H1 (cell line): ENCODE data around the gene ACSF3.

Experiments
- BACH1 ChIP-seq: IDR thresholded peaks from 2 replicates; pipeline ENCODE4 v1.6.1; 2012; ENCODE audit warnings: low read length, improper control_type of control experiment
- CREB1 ChIP-seq: IDR thresholded peaks from 2 replicates; pipeline ENCODE4 v1.6.1; 2012; ENCODE audit warnings: inconsistent platforms
- EP300 ChIP-seq, 2 experiments: IDR thresholded peaks; 1 replicate in 1 of 2; 2 replicates in 1 of 2; pipeline ENCODE4 v1.6.1; 2011 to 2012; ENCODE audit warnings: low read depth in 2 of 2, low read length in 2 of 2, mild to moderate bottlenecking in 2 of 2, borderline replicate concordance in 1 of 2, inconsistent platforms in 1 of 2, moderate library complexity in 1 of 2
- MAFK ChIP-seq: IDR thresholded peaks from 2 replicates; pipeline ENCODE4 v1.6.1; 2012; ENCODE audit warnings: low read depth, mild to moderate bottlenecking, improper control_type of control experiment, low read length
- SP1 ChIP-seq: IDR thresholded peaks from 2 replicates; pipeline ENCODE4 v1.6.1; 2011; ENCODE audit warnings: low read depth, low read length
- SP2 ChIP-seq: IDR thresholded peaks from 2 replicates; pipeline ENCODE4 v1.6.1; 2012; ENCODE audit warnings: mild to moderate bottlenecking, low read length, inconsistent platforms
- SP4 ChIP-seq: IDR thresholded peaks from 2 replicates; pipeline ENCODE4 v1.6.1; 2012; ENCODE audit warnings: low read length, inconsistent platforms
- TCF12 ChIP-seq: IDR thresholded peaks from 2 replicates; pipeline ENCODE4 v1.6.1; 2011; ENCODE audit warnings: low read depth, mild to moderate bottlenecking, low read length
- YY1 ChIP-seq: IDR thresholded peaks from 2 replicates; pipeline ENCODE4 v1.6.1; 2011; ENCODE audit warnings: low read depth, mild to moderate bottlenecking, low read length
- TF ChIP-seq, protein P1 (sequence below), 3 experiments: IDR thresholded peaks; 1 replicate in 2 of 3; 2 replicates in 1 of 3; pipeline versions ENCODE4 v1.5.1 to v1.6.1; 2011; ENCODE audit warnings: low read length in 3 of 3, mild to moderate bottlenecking in 3 of 3, inconsistent platforms in 2 of 3, low read depth in 1 of 3, moderate library complexity in 1 of 3; ENCODE audit not compliant: insufficient read depth in 1 of 3; ENCODE audit errors: control extremely low read depth in 1 of 3

DNA sequence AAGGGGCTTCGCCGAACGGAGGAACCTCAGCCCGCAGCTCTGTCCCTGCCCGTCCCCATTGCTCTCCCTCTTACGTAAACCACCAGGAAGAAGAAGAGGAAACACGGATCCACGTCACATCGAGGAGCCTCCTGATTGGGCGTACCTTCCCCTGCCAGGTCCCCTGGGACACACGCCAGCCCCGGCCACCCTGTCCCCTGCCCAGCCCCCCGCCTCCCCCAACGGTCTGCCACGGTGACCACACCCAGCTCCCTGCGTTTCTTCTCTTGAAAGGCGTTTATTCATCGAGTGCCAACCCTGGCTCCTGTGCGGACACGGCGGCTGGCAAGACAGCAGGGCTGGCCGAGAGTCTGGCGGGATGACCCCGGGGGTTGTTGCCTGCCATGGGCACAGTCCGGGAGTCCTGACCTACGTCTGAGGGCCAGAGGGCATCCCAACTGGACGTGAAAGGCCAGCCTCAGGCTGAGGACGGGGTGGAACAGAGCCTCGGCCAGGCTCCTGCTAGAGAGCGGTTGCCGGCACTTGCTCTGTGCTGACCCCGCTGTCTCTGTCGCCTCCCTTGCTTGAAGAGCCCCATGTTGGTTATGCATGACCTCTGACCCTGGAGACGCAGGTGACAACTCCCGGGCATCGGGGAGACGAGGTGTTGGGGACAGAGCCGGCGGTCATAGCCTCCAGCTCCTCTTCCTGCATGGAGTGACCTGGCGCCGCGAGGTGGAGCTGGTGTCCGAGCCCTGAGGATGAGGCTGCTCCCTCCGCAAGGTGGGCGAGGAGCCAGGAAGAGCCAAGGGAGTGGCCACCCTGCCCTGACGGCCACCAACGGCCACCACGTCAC lies 40.5 kb upstream of the ACSF3 start:
- TF ChIP-seq SP4: no peak
- TF ChIP-seq, protein P1, sequence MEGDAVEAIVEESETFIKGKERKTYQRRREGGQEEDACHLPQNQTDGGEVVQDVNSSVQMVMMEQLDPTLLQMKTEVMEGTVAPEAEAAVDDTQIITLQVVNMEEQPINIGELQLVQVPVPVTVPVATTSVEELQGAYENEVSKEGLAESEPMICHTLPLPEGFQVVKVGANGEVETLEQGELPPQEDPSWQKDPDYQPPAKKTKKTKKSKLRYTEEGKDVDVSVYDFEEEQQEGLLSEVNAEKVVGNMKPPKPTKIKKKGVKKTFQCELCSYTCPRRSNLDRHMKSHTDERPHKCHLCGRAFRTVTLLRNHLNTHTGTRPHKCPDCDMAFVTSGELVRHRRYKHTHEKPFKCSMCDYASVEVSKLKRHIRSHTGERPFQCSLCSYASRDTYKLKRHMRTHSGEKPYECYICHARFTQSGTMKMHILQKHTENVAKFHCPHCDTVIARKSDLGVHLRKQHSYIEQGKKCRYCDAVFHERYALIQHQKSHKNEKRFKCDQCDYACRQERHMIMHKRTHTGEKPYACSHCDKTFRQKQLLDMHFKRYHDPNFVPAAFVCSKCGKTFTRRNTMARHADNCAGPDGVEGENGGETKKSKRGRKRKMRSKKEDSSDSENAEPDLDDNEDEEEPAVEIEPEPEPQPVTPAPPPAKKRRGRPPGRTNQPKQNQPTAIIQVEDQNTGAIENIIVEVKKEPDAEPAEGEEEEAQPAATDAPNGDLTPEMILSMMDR (IDR thresholded peaks at IDR 0.05; ENCODE audit: control extremely low read depth in 1 of 3, insufficient read depth in 1 of 3, low read depth in 1 of 3, low read length in 3 of 3): no peak
- TF ChIP-seq BACH1: no peak
- TF ChIP-seq TCF12: no peak
- TF ChIP-seq CREB1: no peak
- no peak for TF ChIP-seq EP300 (IDR thresholded peaks at IDR 0.05; ENCODE audit: borderline replicate concordance in 1 of 2, low read depth in 2 of 2, low read length in 2 of 2)
- no peak for TF ChIP-seq SP1
- TF ChIP-seq MAFK: no peak
- TF ChIP-seq SP2: no peak
- TF ChIP-seq YY1: no peak
